ENCODE results near the gene RD3L. TPM values are rescaled to one million over a fixed set of nuclear protein-coding genes. Genes with fewer than 3 reads are reported as not detected.
A peak's percentile ranks its signal among the peaks of the same experiment; 100 is the strongest.

RD3L gene
- total and polyA plus RNA-seq, 4 donors, result 0.08 TPM; not detected in 3

- DNase-seq (no peak), ATAC-seq (ENCODE audit: insufficient read depth, low FRiP score) (no peak)
- WGBS, 2 donors, result 94 to 96% methylated on average over 15 of the region's 15 CpGs
- H3K4me1 ChIP-seq (ENCODE audit: control insufficient read depth in 5 of 5, insufficient read depth in 5 of 5, low read length in 5 of 5), result peaks cover 0 to 21% (median 8%) of the 10 kb centered on the region in 5 donors
- no peaks in the 10 kb centered on the region for H3K9me3 ChIP-seq (ENCODE audit: control insufficient read depth in 4 of 4, insufficient read depth in 3 of 4, low read length in 3 of 4)
- TF ChIP-seq, protein P1, sequence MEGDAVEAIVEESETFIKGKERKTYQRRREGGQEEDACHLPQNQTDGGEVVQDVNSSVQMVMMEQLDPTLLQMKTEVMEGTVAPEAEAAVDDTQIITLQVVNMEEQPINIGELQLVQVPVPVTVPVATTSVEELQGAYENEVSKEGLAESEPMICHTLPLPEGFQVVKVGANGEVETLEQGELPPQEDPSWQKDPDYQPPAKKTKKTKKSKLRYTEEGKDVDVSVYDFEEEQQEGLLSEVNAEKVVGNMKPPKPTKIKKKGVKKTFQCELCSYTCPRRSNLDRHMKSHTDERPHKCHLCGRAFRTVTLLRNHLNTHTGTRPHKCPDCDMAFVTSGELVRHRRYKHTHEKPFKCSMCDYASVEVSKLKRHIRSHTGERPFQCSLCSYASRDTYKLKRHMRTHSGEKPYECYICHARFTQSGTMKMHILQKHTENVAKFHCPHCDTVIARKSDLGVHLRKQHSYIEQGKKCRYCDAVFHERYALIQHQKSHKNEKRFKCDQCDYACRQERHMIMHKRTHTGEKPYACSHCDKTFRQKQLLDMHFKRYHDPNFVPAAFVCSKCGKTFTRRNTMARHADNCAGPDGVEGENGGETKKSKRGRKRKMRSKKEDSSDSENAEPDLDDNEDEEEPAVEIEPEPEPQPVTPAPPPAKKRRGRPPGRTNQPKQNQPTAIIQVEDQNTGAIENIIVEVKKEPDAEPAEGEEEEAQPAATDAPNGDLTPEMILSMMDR (IDR thresholded peaks at IDR 0.05; ENCODE audit: control extremely low read depth, extremely low read depth), result no peak
- H3K36me3 ChIP-seq (ENCODE audit: control insufficient read depth in 4 of 4, insufficient read depth in 4 of 4, low read length in 4 of 4), result no peaks in the 10 kb centered on the region
- H3K27me3 ChIP-seq (ENCODE audit: control insufficient read depth in 3 of 3, insufficient read depth in 3 of 3, low read length in 2 of 3), result no peaks in the 10 kb centered on the region
- H3K9ac ChIP-seq (ENCODE audit: insufficient read depth in 1 of 2, low read length in 2 of 2), result no peak overlapping the region
- H3K4me3 ChIP-seq, result no peak overlapping the region
- no peak overlapping the region for H3K27ac ChIP-seq (ENCODE audit: low read depth in 1 of 2, low read length in 1 of 2)
Measured at GRCh38 chr14:103891667-103892215, 50.6 kb downstream of the RD3L start.

DNA sequence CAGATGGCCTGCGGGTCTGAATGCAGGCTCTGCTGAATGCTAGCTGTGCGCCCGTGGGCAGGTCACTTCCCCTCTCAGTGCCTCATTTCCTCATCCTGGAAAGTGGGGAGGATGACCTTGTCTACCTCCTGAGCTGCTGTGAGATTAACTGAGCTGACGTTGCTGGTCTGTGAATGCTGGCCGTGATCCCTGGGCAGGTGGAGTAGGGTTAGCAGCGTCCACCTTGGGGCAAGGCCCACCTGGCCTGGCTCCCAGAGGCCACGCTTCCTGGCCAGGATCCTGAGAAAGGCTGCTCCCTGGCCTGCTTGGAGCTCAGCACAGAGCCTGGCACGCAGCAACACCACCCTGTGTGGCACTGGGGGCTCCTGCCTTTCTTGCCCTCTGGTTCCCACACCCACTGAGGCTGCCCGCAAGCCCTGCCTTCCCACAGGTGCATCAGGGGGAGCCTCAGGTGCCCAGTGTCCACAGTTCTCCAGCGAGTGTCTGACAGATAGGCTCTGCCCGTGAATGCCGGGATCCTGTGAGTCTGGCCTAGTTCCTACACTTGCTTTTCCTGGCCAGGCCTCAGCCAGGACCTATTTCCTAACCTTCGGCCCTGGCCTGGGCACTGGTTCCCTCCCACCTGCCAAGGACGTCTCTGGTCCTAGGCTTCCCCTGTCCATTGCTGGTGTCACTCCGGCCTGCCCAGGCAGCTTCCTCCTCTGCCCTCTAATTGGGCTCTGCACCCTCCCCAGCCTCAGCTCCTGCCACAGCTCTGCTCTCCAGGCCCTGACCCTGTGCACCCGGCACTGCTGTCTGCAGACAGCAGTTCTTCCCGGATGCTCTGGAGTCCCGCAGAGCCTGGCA lies 51.3 kb downstream of the RD3L start:
- H3K27ac ChIP-seq (ENCODE audit: low read depth in 1 of 2, low read length in 1 of 2), result peak overlapping the region in 1 of 2 donors; percentile 19
- no peak overlapping the region for H3K4me3 ChIP-seq
- DNase-seq (no peak), ATAC-seq (ENCODE audit: insufficient read depth, low FRiP score) (no peak)
- peaks cover 0 to 21% (median 8%) of the 10 kb centered on the region in 5 donors for H3K4me1 ChIP-seq (ENCODE audit: control insufficient read depth in 5 of 5, insufficient read depth in 5 of 5, low read length in 5 of 5)
- 73 to 80% methylated on average over 18 of the region's 18 CpGs for WGBS, 2 donors
- TF ChIP-seq, protein P1 (IDR thresholded peaks at IDR 0.05; ENCODE audit: control extremely low read depth, extremely low read depth), result no peak
- H3K9ac ChIP-seq (ENCODE audit: insufficient read depth in 1 of 2, low read length in 2 of 2), result no peak overlapping the region
- H3K27me3 ChIP-seq (ENCODE audit: control insufficient read depth in 3 of 3, insufficient read depth in 3 of 3, low read length in 2 of 3), result no peaks in the 10 kb centered on the region
- H3K9me3 ChIP-seq (ENCODE audit: control insufficient read depth in 4 of 4, insufficient read depth in 3 of 4, low read length in 3 of 4), result no peaks in the 10 kb centered on the region
- H3K36me3 ChIP-seq (ENCODE audit: control insufficient read depth in 4 of 4, insufficient read depth in 4 of 4, low read length in 4 of 4), result no peaks in the 10 kb centered on the region

Other genes starting within 250 kb of the RD3L start
- gene XRCC3, start 227.1 kb downstream of the RD3L start, total RNA-seq, result 10 to 100 TPM in 1 of 2 donors, 1 to 10 TPM in 1; 6.5 to 10.4 TPM
- 1 to 10 TPM; 4.4 to 5.4 TPM for gene XRCC3, start 227.1 kb downstream of the RD3L start, polyA plus RNA-seq
- 10 to 100 TPM; 52.7 to 68.3 TPM for gene ZFYVE21, start 226.7 kb downstream of the RD3L start, total RNA-seq
- gene ZFYVE21, start 226.7 kb downstream of the RD3L start, polyA plus RNA-seq, result 10 to 100 TPM; 39.4 to 42.3 TPM
- gene PPP1R13B, start 95.0 kb downstream of the RD3L start, total RNA-seq, result 10 to 100 TPM; 47.5 to 66.6 TPM
- 10 to 100 TPM; 12.0 to 29.2 TPM for gene PPP1R13B, start 95.0 kb downstream of the RD3L start, polyA plus RNA-seq
- 1 to 10 TPM; 2.3 to 8.2 TPM for gene TDRD9, start 14.1 kb downstream of the RD3L start, total RNA-seq
- gene TDRD9, start 14.1 kb downstream of the RD3L start, polyA plus RNA-seq, result 1 to 10 TPM; 2.4 to 8.6 TPM
- gene ASPG, start 143.2 kb upstream of the RD3L start, total RNA-seq, result 1 to 10 TPM; 4.3 to 4.7 TPM
- gene ASPG, start 143.2 kb upstream of the RD3L start, polyA plus RNA-seq, result 1 to 10 TPM in 1 of 2 donors, under 1 TPM in 1; 0.73 to 1.8 TPM
- gene KIF26A, start 196.1 kb upstream of the RD3L start, total RNA-seq, result 10 to 100 TPM in 1 of 2 donors, 1 to 10 TPM in 1; 6.5 to 11.4 TPM
- gene KIF26A, start 196.1 kb upstream of the RD3L start, polyA plus RNA-seq, result 1 to 10 TPM; 2.4 to 2.5 TPM

Data from lung (tissue), 12 donors.